ENCODE measurements around the gene SETD3. TPM values are rescaled to one million over a fixed set of nuclear protein-coding genes. Genes with fewer than 3 reads are reported as not detected.

The SETD3 gene
- total and polyA plus RNA-seq, 2 of the 8 experiments (the other 6 are each of a cell fraction or from before 2014, with no cell fraction given), result 24.0 to 64.0 TPM

DNA sequence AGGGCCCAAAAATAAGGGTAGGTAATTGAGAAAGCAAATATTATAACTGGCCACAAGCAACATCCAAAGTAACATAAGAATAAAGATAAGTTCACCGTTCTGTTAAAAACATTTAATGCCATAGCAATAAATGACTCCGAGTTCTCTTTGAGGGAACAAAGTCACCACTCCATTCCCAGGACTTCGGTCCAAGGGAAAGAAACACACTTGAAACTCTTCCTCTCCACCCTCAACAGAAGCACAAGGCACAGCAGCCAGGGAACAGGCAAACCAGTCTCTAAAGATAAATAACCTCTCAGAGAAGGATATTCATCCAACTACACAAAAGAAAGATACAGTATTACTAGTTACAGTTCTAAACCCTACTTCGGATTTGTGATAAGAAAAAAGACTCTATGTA, 2.5 kb downstream of the SETD3 start (continued):
- TF ChIP-seq GABPA (IDR thresholded peaks at IDR 0.05; ENCODE audit: borderline replicate concordance, insufficient read depth, low read length) (no peak), RNF2 (IDR thresholded peaks at IDR 0.05; ENCODE audit: borderline replicate concordance, low read depth, low read length, missing control alignments, poor library complexity, severe bottlenecking) (no peak)
- TF ChIP-seq, protein P1, sequence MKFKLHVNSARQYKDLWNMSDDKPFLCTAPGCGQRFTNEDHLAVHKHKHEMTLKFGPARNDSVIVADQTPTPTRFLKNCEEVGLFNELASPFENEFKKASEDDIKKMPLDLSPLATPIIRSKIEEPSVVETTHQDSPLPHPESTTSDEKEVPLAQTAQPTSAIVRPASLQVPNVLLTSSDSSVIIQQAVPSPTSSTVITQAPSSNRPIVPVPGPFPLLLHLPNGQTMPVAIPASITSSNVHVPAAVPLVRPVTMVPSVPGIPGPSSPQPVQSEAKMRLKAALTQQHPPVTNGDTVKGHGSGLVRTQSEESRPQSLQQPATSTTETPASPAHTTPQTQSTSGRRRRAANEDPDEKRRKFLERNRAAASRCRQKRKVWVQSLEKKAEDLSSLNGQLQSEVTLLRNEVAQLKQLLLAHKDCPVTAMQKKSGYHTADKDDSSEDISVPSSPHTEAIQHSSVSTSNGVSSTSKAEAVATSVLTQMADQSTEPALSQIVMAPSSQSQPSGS (IDR thresholded peaks at IDR 0.05; ENCODE audit: low read length), result no peak

Data from H1 (cell line).